Omental fat pad (tissue), 4 donors: ENCODE results near the gene RAVER2. TPM values are rescaled to one million over a fixed set of nuclear protein-coding genes. Genes with fewer than 3 reads are reported as not detected.

ENCODE experiments used
- ATAC-seq: fragments of 150-250 bp; one replicate; pipeline ENCODE4 v1.9.1; 2016; ENCODE audit warnings: mild to moderate bottlenecking, moderate library complexity; ENCODE audit not compliant: low FRiP score
- DNase-seq: peaks from one replicate; pipeline ENCODE4 v3.0.0-alpha.2; 2019; ENCODE audit warnings: low spot score
- CTCF ChIP-seq, 3 donors: fragments of 450-650 bp; IDR thresholded peaks; one replicate each; pipeline ENCODE4 v1.5.1; 2016 to 2017; ENCODE audit warnings: antibody characterized with exemption in 3 of 3, mild to moderate bottlenecking in 3 of 3, moderate library complexity in 2 of 3
- total RNA-seq, 4 donors: library from RNA; depleted of rRNA; stranded (reverse); fragments of >200 nt; gene quantifications; one replicate each; pipeline ENCODE4 v1.1.0, GENCODE V29; 2016

Gene RAVER2
- total RNA-seq, 4 donors from 2014 or later: 6.6 to 14.3 (median 10.3) TPM

DNA sequence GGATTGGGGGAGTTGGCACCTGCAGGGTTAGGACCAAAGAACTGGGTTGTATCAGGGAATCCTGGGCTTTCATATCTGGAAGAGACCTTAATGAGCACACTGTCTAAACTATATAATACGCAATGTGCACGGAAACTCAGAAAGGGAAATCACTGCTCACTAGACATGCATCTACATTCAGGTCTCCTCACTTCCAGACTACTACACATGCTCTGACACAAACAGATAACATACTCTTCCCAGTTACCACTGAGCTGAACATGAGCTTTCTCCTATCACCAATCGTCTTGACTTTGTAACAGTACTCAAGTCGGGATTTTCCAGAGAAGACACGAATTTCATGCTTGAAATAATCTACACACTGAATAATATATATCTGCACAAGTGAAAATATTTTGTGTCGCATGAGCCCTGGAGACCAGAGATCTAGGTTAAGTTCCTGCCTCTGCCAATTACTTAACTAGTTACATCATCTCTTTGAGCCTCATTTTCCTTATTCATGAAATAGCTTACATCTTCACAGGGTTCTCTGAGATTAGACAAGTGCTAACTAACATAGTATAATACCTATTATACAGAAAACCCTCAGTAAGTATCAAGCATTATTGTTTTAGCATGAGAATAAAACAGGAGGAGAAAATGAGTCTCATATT is 120.4 kb downstream of the RAVER2 start:
- no peak for TF ChIP-seq CTCF (IDR thresholded peaks at IDR 0.05)
- DNase-seq: no peak
- ATAC-seq: no peak

DNA sequence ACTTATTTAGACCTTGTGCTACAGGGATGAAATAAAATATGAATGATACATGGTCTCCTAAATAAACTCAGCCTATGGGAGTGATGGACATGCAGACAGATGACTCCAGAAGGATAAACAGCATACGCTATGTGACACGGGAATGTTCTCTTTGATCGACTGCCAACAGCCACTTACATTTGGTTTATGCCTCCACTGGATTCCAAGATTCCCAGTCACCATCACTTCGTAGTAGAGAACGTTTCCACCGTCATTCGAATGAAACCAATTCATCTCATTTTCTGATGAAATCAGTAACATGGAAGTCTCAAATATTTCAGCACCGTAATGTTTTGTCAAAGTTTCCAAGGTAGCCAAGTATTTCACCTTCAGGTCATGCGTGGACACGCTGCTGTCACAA is 121.8 kb downstream of the RAVER2 start:
- TF ChIP-seq CTCF (IDR thresholded peaks at IDR 0.05): no peak
- ATAC-seq (no peak), DNase-seq (no peak)

DNA sequence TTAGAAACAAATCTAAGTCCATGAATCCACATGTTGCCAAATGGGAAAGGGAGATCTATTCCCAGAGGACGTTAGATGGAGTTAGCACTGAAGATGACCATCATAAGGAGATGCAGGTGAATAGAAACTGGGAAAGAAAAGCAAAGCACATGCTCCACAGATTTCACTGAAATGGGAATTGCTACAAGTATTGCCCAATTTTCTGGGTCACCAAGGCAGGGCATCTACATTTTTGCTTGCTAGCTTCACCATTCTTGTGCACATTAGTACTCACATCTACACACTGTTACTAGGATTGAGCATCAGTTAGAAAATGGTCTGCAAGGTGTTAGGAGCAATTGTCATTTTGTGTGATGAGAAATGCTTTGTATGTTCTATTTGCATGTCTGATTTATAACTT is 122.4 kb downstream of the RAVER2 start:
- no peak for TF ChIP-seq CTCF (IDR thresholded peaks at IDR 0.05)
- no peak for ATAC-seq

DNA sequence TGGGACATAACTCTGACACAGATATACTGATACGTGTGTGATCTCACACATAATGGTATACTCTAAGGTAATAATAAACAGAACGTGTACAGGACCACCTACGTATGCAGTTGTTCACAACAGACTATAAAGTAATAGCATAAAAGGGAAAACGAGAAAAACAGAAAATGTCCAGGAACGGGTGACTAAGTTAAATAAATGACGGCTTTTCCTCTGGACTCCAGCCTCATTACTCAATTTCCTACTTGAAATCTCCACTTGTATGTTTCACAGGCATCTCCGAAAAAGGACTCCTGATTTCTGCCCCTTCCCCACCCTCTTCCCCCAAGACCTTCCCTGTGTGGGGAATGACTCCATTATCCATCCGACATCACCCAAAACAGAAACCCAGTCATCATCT is 126.4 kb downstream of the RAVER2 start:
- ATAC-seq (no peak), DNase-seq (no peak)
- no peak for TF ChIP-seq CTCF (IDR thresholded peaks at IDR 0.05)

More for the DNA sequence above, 122.4 kb downstream of the RAVER2 start:
- DNase-seq: no peak

GRCh38 chr1:64872067-64872466 is 127.2 kb downstream of the RAVER2 start:
- ATAC-seq: no peak
- no peak for DNase-seq
- no peak for TF ChIP-seq CTCF (IDR thresholded peaks at IDR 0.05)

- DNase-seq (no peak), ATAC-seq (no peak)
- no peak for TF ChIP-seq CTCF (IDR thresholded peaks at IDR 0.05)
Measured at GRCh38 chr1:64873576-64873975, 128.7 kb downstream of the RAVER2 start.

- no peak for DNase-seq
- TF ChIP-seq CTCF (IDR thresholded peaks at IDR 0.05): no peak
- ATAC-seq: no peak
Measured at GRCh38 chr1:64874666-64875065, 129.8 kb downstream of the RAVER2 start.
